HG03039 (cell line): ENCODE data around the gene MAGI2.

Source experiments
- ATAC-seq: cut with Tn5 transposase; IDR thresholded peaks from one replicate; pipeline ENCODE4 v1.9.1; 2021; ENCODE audit warnings: mild to moderate bottlenecking, moderate library complexity; ENCODE audit not compliant: unreplicated experiment

Gene MAGI2

GRCh38 chr7:79180533-79180932 is 272.9 kb downstream of the MAGI2 start:
- ATAC-seq = no peak

- ATAC-seq = no peak
Measured at GRCh38 chr7:79176859-79177477, 276.5 kb downstream of the MAGI2 start.

GRCh38 chr7:79175374-79175773 is 278.1 kb downstream of the MAGI2 start:
- ATAC-seq = no peak

- no peak for ATAC-seq
Measured at GRCh38 chr7:79165225-79165624, 288.2 kb downstream of the MAGI2 start.

- no peak for ATAC-seq
Measured at GRCh38 chr7:79159040-79159664, 294.3 kb downstream of the MAGI2 start.

- ATAC-seq = no peak
Measured at GRCh38 chr7:79157281-79157680, 296.2 kb downstream of the MAGI2 start.

GRCh38 chr7:79149831-79150230 is 303.6 kb downstream of the MAGI2 start:
- no peak for ATAC-seq

GRCh38 chr7:79142706-79143105 is 310.8 kb downstream of the MAGI2 start:
- ATAC-seq = no peak

GRCh38 chr7:79141252-79141651 is 312.2 kb downstream of the MAGI2 start:
- ATAC-seq = no peak

GRCh38 chr7:79137942-79138341 is 315.5 kb downstream of the MAGI2 start:
- no peak for ATAC-seq

GRCh38 chr7:79132844-79133451 is 320.5 kb downstream of the MAGI2 start:
- ATAC-seq = no peak

- ATAC-seq = no peak
Measured at GRCh38 chr7:79130715-79131114, 322.8 kb downstream of the MAGI2 start.

GRCh38 chr7:79124331-79124730 is 329.1 kb downstream of the MAGI2 start:
- ATAC-seq = no peak

GRCh38 chr7:79118143-79118542 is 335.3 kb downstream of the MAGI2 start:
- no peak for ATAC-seq

- ATAC-seq = no peak
Measured at GRCh38 chr7:79096361-79096805, 357.1 kb downstream of the MAGI2 start.

GRCh38 chr7:79093421-79093820 is 360.0 kb downstream of the MAGI2 start:
- ATAC-seq = no peak

- ATAC-seq = no peak
Measured at GRCh38 chr7:79091661-79092060, 361.8 kb downstream of the MAGI2 start.

GRCh38 chr7:79091011-79091410 is 362.5 kb downstream of the MAGI2 start:
- ATAC-seq = no peak

GRCh38 chr7:79090543-79090942 is 362.9 kb downstream of the MAGI2 start:
- no peak for ATAC-seq

- ATAC-seq = no peak
Measured at GRCh38 chr7:79084423-79084822, 369.0 kb downstream of the MAGI2 start.

GRCh38 chr7:79079919-79080554 is 373.4 kb downstream of the MAGI2 start:
- ATAC-seq = no peak

- no peak for ATAC-seq
Measured at GRCh38 chr7:79078273-79078672, 375.2 kb downstream of the MAGI2 start.
